K562 (cell line): Measurements from ENCODE around the gene LTBP4. TPM values are rescaled to one million over a fixed set of nuclear protein-coding genes. Genes with fewer than 3 reads are reported as not detected.

ENCODE experiments used
- ARHGAP35 ChIP-seq: fragments of 450-650 bp; IDR thresholded peaks from 2 replicates; pipeline ENCODE4 v1.6.1; 2018; ENCODE audit not compliant: partially characterized antibody
- ARNT ChIP-seq, 2 experiments: fragments of 450-650 bp; IDR thresholded peaks; 2 replicates each; pipeline ENCODE4 v1.6.1; 2016; ENCODE audit warnings: mild to moderate bottlenecking in 1 of 2
- BDP1 ChIP-seq: IDR thresholded peaks from 3 replicates; pipeline ENCODE4 v1.6.1; 2011; ENCODE audit not compliant: insufficient read length, insufficient read depth
- CCNT2 ChIP-seq: IDR thresholded peaks from 2 replicates; pipeline ENCODE4 v1.6.1; 2011; ENCODE audit warnings: borderline replicate concordance, low read depth, mild to moderate bottlenecking, moderate library complexity, mixed read lengths, low read length; ENCODE audit not compliant: insufficient read length; ENCODE audit errors: extremely low read depth
- CEBPG ChIP-seq, 3 experiments: fragments of 200-800 bp in 1 of 3; sonication (Bioruptor generic) in 1 of 3; sonication (generic) in 1 of 3; formaldehyde crosslinking in 1 of 3; IDR thresholded peaks in 2 of 3; conservative IDR thresholded peaks in 1 of 3; 2 replicates each; pipeline versions ENCODE4 v1.6.1 to v1.8.0; 2016 to 2022; ENCODE audit warnings: missing compliant biosample characterization in 2 of 3, missing genetic modification characterization in 2 of 3, mild to moderate bottlenecking in 1 of 3, missing genetic modification reagents in 1 of 3
- CHD4 ChIP-seq: fragments of 200-600 bp; sonication (generic); IDR thresholded peaks from 3 replicates; pipeline ENCODE4 v1.6.1; 2012; ENCODE audit warnings: low read depth, mild to moderate bottlenecking, mixed read lengths, low read length, inconsistent platforms; ENCODE audit not compliant: insufficient read depth, insufficient replicate concordance, poor library complexity, severe bottlenecking
- ELK1 ChIP-seq: sonication (generic); formaldehyde crosslinking; IDR thresholded peaks from 2 replicates; pipeline ENCODE4 v1.8.1; 2022; ENCODE audit warnings: missing genetic modification reagents
- MBD2 ChIP-seq: sonication (generic); IDR thresholded peaks from 2 replicates; pipeline ENCODE4 v1.6.1; 2016; ENCODE audit warnings: low read depth, borderline replicate concordance
- PML ChIP-seq: IDR thresholded peaks from 2 replicates; pipeline ENCODE4 v1.6.1; 2012; ENCODE audit warnings: low read length, inconsistent platforms
- PTBP1 ChIP-seq: fragments of 200-400 bp; formaldehyde crosslinking; IDR thresholded peaks from 2 replicates; pipeline ENCODE4 v1.6.1; 2017; ENCODE audit warnings: low read depth, low read length
- SIX5 ChIP-seq, 2 experiments: IDR thresholded peaks; 2 replicates each; pipeline ENCODE4 v1.6.1; 2011; ENCODE audit warnings: low read length in 2 of 2, borderline replicate concordance in 1 of 2, low read depth in 1 of 2, mild to moderate bottlenecking in 1 of 2, moderate library complexity in 1 of 2; ENCODE audit not compliant: insufficient read depth in 1 of 2
- XRCC3 ChIP-seq: fragments of 450-650 bp; IDR thresholded peaks from 2 replicates; pipeline ENCODE4 v1.6.1; 2017; ENCODE audit warnings: mild to moderate bottlenecking, moderate library complexity
- polyA plus RNA-seq, 8 experiments: library from polyadenylated mRNA; depleted of rRNA in 4 of 8; stranded (reverse) in 5 of 8; unstranded in 3 of 8; fragments of >200 nt; fragmentation: Nextera tagmentation in 2 of 8; fragmentation: Illumina TruSeq in 1 of 8; extraction: Ambion mirVana in 2 of 8; extraction: Trizol in 1 of 8; gene quantifications; 2 replicates each; pipeline versions ENCODE4 v1.2.1 to v1.2.3, GENCODE V29; 2011 to 2014; ENCODE audit warnings: inconsistent platforms in 1 of 8, missing spikeins in 1 of 8
- total RNA-seq, 7 experiments: library from RNA; depleted of rRNA in 6 of 7; stranded (reverse); fragments of >200 nt in 6 of 7; fragmentation: Illumina TruSeq in 2 of 7; extraction: Trizol in 2 of 7; gene quantifications; 2 replicates each; pipeline versions ENCODE4 v1.2.1 to v1.2.3, GENCODE V29; 2011 to 2021; ENCODE audit warnings: low replicate concordance in 1 of 7
- TF ChIP-seq, protein P1 (sequence below): fragments of 450-650 bp; conservative IDR thresholded peaks from 2 replicates; pipeline ENCODE4 v1.6.1; 2016; ENCODE audit warnings: missing genetic modification characterization, low read depth, mild to moderate bottlenecking, control low read depth, missing compliant biosample characterization
- TF ChIP-seq, protein P2 (sequence below): sonication (generic); formaldehyde crosslinking; IDR thresholded peaks from 2 replicates; pipeline ENCODE4 v1.8.0; 2023; ENCODE audit warnings: missing genetic modification reagents, mild to moderate bottlenecking, borderline replicate concordance
- TF ChIP-seq, protein P3 (sequence below): fragments of 250-450 bp; sonication (Bioruptor Pico); IDR thresholded peaks from 2 replicates; pipeline ENCODE4 v1.4.0; 2020; ENCODE audit warnings: mild to moderate bottlenecking, moderate library complexity

LTBP4 gene
- total and polyA plus RNA-seq, 9 of the 15 experiments (the other 6 are each of a cell fraction or from before 2014, with no cell fraction given), result 0.35 to 160 (median 31.6) TPM

DNA sequence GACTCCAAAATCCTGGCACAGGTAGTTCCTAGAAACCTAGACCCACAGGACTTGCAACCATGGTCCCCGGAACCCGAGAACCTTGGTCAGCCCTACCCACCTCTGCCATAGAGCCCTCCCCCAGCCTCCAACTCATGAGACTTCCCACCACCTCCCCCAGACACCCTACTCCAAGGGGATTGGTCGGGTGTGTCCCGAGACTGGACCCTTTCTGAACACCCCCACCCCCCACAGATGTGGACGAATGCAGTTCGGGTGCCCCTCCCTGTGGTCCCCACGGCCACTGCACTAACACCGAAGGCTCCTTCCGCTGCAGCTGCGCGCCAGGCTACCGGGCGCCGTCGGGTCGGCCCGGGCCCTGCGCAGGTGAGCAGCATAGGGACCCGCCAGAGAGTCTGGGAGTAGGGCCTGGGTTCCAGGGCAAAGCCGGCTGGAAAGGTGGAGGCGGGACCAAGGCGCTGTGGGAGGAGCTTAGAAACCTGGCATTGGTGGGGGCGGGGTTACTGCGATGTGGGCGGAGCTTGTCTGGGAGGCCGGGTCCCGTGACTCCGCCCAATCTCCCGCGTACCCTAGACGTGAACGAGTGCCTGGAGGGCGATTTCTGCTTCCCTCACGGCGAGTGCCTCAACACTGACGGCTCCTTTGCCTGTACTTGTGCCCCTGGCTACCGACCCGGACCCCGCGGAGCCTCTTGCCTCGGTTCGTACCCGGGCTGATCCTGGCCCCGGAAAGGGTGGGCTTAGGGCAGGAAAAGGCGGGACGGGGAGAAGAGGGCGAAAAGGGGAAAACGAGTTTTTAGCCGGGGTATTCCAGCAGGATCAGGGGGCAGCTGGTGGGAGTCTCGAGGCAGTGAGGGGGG lies 11.9 kb downstream of the LTBP4 start (continued):
- TF ChIP-seq MBD2 (peak; percentile 53; the same call in 1 of the 2 replicates), ARHGAP35 (peak; percentile 69), ELK1 (CRISPR knock-in tag) (no peak), BDP1 (no peak), CCNT2 (no peak), PTBP1 (no peak; the same call in 1 of the 2 replicates), XRCC3 (no peak), PML (no peak), CEBPG (CRISPR knock-in tag; IDR thresholded peaks at IDR 0.05) (no peak), CEBPG (tag; conservative IDR thresholded peaks at IDR 0.05 in 1 of 2, IDR thresholded peaks at IDR 0.05 in 1 of 2) (no peak), CHD4 (peak; percentile 87), SIX5 (IDR thresholded peaks at IDR 0.05; ENCODE audit: borderline replicate concordance in 1 of 2, insufficient read depth in 1 of 2, low read depth in 1 of 2, low read length in 2 of 2) (no peak), ARNT (IDR thresholded peaks at IDR 0.05) (peak; percentile 23 to 73; a peak in 2 of 4 replicates)
- TF ChIP-seq, protein P1, sequence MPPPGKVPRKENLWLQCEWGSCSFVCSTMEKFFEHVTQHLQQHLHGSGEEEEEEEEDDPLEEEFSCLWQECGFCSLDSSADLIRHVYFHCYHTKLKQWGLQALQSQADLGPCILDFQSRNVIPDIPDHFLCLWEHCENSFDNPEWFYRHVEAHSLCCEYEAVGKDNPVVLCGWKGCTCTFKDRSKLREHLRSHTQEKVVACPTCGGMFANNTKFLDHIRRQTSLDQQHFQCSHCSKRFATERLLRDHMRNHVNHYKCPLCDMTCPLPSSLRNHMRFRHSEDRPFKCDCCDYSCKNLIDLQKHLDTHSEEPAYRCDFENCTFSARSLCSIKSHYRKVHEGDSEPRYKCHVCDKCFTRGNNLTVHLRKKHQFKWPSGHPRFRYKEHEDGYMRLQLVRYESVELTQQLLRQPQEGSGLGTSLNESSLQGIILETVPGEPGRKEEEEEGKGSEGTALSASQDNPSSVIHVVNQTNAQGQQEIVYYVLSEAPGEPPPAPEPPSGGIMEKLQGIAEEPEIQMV (tag), result no peak
- TF ChIP-seq, protein P2, sequence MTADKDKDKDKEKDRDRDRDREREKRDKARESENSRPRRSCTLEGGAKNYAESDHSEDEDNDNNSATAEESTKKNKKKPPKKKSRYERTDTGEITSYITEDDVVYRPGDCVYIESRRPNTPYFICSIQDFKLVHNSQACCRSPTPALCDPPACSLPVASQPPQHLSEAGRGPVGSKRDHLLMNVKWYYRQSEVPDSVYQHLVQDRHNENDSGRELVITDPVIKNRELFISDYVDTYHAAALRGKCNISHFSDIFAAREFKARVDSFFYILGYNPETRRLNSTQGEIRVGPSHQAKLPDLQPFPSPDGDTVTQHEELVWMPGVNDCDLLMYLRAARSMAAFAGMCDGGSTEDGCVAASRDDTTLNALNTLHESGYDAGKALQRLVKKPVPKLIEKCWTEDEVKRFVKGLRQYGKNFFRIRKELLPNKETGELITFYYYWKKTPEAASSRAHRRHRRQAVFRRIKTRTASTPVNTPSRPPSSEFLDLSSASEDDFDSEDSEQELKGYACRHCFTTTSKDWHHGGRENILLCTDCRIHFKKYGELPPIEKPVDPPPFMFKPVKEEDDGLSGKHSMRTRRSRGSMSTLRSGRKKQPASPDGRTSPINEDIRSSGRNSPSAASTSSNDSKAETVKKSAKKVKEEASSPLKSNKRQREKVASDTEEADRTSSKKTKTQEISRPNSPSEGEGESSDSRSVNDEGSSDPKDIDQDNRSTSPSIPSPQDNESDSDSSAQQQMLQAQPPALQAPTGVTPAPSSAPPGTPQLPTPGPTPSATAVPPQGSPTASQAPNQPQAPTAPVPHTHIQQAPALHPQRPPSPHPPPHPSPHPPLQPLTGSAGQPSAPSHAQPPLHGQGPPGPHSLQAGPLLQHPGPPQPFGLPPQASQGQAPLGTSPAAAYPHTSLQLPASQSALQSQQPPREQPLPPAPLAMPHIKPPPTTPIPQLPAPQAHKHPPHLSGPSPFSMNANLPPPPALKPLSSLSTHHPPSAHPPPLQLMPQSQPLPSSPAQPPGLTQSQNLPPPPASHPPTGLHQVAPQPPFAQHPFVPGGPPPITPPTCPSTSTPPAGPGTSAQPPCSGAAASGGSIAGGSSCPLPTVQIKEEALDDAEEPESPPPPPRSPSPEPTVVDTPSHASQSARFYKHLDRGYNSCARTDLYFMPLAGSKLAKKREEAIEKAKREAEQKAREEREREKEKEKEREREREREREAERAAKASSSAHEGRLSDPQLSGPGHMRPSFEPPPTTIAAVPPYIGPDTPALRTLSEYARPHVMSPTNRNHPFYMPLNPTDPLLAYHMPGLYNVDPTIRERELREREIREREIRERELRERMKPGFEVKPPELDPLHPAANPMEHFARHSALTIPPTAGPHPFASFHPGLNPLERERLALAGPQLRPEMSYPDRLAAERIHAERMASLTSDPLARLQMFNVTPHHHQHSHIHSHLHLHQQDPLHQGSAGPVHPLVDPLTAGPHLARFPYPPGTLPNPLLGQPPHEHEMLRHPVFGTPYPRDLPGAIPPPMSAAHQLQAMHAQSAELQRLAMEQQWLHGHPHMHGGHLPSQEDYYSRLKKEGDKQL, result peak; percentile 87; the same call in 1 of the 2 replicates
- TF ChIP-seq, protein P3, sequence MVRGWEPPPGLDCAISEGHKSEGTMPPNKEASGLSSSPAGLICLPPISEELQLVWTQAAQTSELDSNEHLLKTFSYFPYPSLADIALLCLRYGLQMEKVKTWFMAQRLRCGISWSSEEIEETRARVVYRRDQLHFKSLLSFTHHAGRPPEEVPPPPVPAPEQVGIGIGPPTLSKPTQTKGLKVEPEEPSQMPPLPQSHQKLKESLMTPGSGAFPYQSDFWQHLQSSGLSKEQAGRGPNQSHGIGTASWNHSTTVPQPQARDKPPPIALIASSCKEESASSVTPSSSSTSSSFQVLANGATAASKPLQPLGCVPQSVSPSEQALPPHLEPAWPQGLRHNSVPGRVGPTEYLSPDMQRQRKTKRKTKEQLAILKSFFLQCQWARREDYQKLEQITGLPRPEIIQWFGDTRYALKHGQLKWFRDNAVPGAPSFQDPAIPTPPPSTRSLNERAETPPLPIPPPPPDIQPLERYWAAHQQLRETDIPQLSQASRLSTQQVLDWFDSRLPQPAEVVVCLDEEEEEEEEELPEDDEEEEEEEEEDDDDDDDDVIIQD (CRISPR knock-in tag), result no peak
